Measurements from ENCODE around the gene RAB31.

The RAB31 gene

GRCh38 chr18:9712611-9713010, 4.5 kb downstream of the RAB31 start:
- DNase-seq (ENCODE audit: low read depth), result peak; percentile 67

- DNase-seq (ENCODE audit: low read depth), result no peak
These were observed 6.4 kb downstream of the RAB31 start for GRCh38 chr18:9714266-9715087.

- DNase-seq (ENCODE audit: low read depth), result no peak
These were observed 6.9 kb downstream of the RAB31 start for GRCh38 chr18:9715088-9715343.

- no peak for DNase-seq (ENCODE audit: low read depth)
These were observed 8.1 kb downstream of the RAB31 start for GRCh38 chr18:9715978-9716774.

GRCh38 chr18:9716780-9717563, 8.9 kb downstream of the RAB31 start:
- DNase-seq (ENCODE audit: low read depth), result no peak

- DNase-seq (ENCODE audit: low read depth), result no peak
These were observed 11.4 kb downstream of the RAB31 start for GRCh38 chr18:9719421-9719981.

GRCh38 chr18:9720327-9720726, 12.2 kb downstream of the RAB31 start:
- no peak for DNase-seq (ENCODE audit: low read depth)

- DNase-seq (ENCODE audit: low read depth), result no peak
These were observed 13.9 kb downstream of the RAB31 start for GRCh38 chr18:9721893-9722550.

- no peak for DNase-seq (ENCODE audit: low read depth)
These were observed 14.6 kb downstream of the RAB31 start for GRCh38 chr18:9722691-9723090.

GRCh38 chr18:9724797-9725585, 16.9 kb downstream of the RAB31 start:
- DNase-seq (ENCODE audit: low read depth), result no peak

GRCh38 chr18:9726175-9726574, 18.1 kb downstream of the RAB31 start:
- DNase-seq (ENCODE audit: low read depth), result no peak

- DNase-seq (ENCODE audit: low read depth), result no peak
These were observed 18.8 kb downstream of the RAB31 start for GRCh38 chr18:9726936-9727335.

- no peak for DNase-seq (ENCODE audit: low read depth)
These were observed 22.7 kb downstream of the RAB31 start for GRCh38 chr18:9730786-9731185.

- DNase-seq (ENCODE audit: low read depth), result no peak
These were observed 23.3 kb downstream of the RAB31 start for GRCh38 chr18:9731380-9731779.

- no peak for DNase-seq (ENCODE audit: low read depth)
These were observed 23.9 kb downstream of the RAB31 start for GRCh38 chr18:9732031-9732430.

- DNase-seq (ENCODE audit: low read depth), result no peak
These were observed 26.1 kb downstream of the RAB31 start for GRCh38 chr18:9734189-9734588.

GRCh38 chr18:9735238-9735637, 27.1 kb downstream of the RAB31 start:
- no peak for DNase-seq (ENCODE audit: low read depth)

- no peak for DNase-seq (ENCODE audit: low read depth)
These were observed 27.8 kb downstream of the RAB31 start for GRCh38 chr18:9735879-9736278.

GRCh38 chr18:9736286-9736835, 28.3 kb downstream of the RAB31 start:
- no peak for DNase-seq (ENCODE audit: low read depth)

GRCh38 chr18:9737006-9737405, 28.9 kb downstream of the RAB31 start:
- no peak for DNase-seq (ENCODE audit: low read depth)

Measured in GM04503 (cell line).